Stimulated activated CD8-positive, alpha-beta memory T cell treated with anti-CD3 and anti-CD28 coated beads, Interleukin-12 subunit alpha, Interleukin-12 subunit beta, amount 100 ng/mL, for 24 hours (primary cell): ENCODE measurements around the gene RTP5.

Experiments
- DNase-seq: peaks from one replicate; pipeline ENCODE4 v3.0.0-alpha.2; 2020; ENCODE audit errors: extremely low read depth

The RTP5 gene

GRCh38 chr2:241887806-241888522, 18.4 kb downstream of the RTP5 start:
- no peak for DNase-seq

GRCh38 chr2:241888641-241889040, 19.1 kb downstream of the RTP5 start:
- no peak for DNase-seq

GRCh38 chr2:241890524-241891235, 21.2 kb downstream of the RTP5 start:
- DNase-seq = no peak

- no peak for DNase-seq
Measured at GRCh38 chr2:241891315-241891987, 21.9 kb downstream of the RTP5 start.

- DNase-seq = no peak
Measured at GRCh38 chr2:241891988-241892298, 22.4 kb downstream of the RTP5 start.

GRCh38 chr2:241892299-241893137, 23.0 kb downstream of the RTP5 start:
- DNase-seq = no peak

GRCh38 chr2:241893265-241893664, 23.7 kb downstream of the RTP5 start:
- DNase-seq = no peak

GRCh38 chr2:241894056-241894641, 24.6 kb downstream of the RTP5 start:
- no peak for DNase-seq

GRCh38 chr2:241894681-241895426, 25.3 kb downstream of the RTP5 start:
- DNase-seq = no peak

- DNase-seq = no peak
Measured at GRCh38 chr2:241895427-241895711, 25.8 kb downstream of the RTP5 start.

- DNase-seq = no peak
Measured at GRCh38 chr2:241895712-241896641, 26.4 kb downstream of the RTP5 start.

- DNase-seq = no peak
Measured at GRCh38 chr2:241896746-241897201, 27.2 kb downstream of the RTP5 start.

- DNase-seq = no peak
Measured at GRCh38 chr2:241897231-241897916, 27.8 kb downstream of the RTP5 start.

GRCh38 chr2:241898463-241899270, 29.1 kb downstream of the RTP5 start:
- DNase-seq = no peak

- DNase-seq = no peak
Measured at GRCh38 chr2:241900251-241901017, 30.9 kb downstream of the RTP5 start.

GRCh38 chr2:241901018-241901380, 31.5 kb downstream of the RTP5 start:
- DNase-seq = no peak

GRCh38 chr2:241901500-241902351, 32.2 kb downstream of the RTP5 start:
- DNase-seq = no peak
